Measurements from ENCODE around the gene TFCP2.

Gene TFCP2

DNA sequence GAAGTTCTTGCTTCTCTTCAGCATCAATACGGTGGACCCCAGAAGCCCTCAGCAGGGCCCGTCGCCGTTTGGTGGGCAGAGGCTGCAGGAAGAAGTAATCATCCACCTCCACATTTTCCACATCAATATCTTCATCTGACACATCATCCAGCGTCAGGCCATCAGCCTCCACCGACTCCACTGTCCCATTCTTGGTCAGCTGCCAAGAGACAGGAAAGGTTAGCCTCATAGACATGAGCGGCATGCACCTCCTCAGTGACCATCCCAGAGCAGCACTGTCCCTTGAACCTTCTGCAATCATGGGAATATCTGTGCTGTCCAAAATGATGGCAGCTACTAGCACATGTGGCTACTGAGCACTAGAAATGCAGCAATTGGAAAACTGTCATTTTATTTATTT is 105.2 kb downstream of the TFCP2 start:
- TF ChIP-seq EGR1 (IDR thresholded peaks at IDR 0.05) (no peak), EP300 (IDR thresholded peaks at IDR 0.05; ENCODE audit: borderline replicate concordance) (no peak), FOXM1 (IDR thresholded peaks at IDR 0.05; ENCODE audit: borderline replicate concordance, low read depth) (no peak), YY1 (IDR thresholded peaks at IDR 0.05; ENCODE audit: low read depth) (no peak), ZBTB7A (IDR thresholded peaks at IDR 0.05; ENCODE audit: low read depth) (no peak), CEBPB (IDR thresholded peaks at IDR 0.05) (no peak), TEAD4 (IDR thresholded peaks at IDR 0.05) (no peak), RAD21 (IDR thresholded peaks at IDR 0.05; ENCODE audit: low read depth) (no peak), TCF12 (IDR thresholded peaks at IDR 0.05; ENCODE audit: low read depth) (no peak), TAF1 (IDR thresholded peaks at IDR 0.05; ENCODE audit: low read depth) (no peak), NFIC (IDR thresholded peaks at IDR 0.05) (no peak), CREB1 (IDR thresholded peaks at IDR 0.05; ENCODE audit: low read depth) (no peak)
- TF ChIP-seq, protein P1, sequence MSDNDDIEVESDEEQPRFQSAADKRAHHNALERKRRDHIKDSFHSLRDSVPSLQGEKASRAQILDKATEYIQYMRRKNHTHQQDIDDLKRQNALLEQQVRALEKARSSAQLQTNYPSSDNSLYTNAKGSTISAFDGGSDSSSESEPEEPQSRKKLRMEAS (IDR thresholded peaks at IDR 0.05) = no peak
- TF ChIP-seq, protein P2, sequence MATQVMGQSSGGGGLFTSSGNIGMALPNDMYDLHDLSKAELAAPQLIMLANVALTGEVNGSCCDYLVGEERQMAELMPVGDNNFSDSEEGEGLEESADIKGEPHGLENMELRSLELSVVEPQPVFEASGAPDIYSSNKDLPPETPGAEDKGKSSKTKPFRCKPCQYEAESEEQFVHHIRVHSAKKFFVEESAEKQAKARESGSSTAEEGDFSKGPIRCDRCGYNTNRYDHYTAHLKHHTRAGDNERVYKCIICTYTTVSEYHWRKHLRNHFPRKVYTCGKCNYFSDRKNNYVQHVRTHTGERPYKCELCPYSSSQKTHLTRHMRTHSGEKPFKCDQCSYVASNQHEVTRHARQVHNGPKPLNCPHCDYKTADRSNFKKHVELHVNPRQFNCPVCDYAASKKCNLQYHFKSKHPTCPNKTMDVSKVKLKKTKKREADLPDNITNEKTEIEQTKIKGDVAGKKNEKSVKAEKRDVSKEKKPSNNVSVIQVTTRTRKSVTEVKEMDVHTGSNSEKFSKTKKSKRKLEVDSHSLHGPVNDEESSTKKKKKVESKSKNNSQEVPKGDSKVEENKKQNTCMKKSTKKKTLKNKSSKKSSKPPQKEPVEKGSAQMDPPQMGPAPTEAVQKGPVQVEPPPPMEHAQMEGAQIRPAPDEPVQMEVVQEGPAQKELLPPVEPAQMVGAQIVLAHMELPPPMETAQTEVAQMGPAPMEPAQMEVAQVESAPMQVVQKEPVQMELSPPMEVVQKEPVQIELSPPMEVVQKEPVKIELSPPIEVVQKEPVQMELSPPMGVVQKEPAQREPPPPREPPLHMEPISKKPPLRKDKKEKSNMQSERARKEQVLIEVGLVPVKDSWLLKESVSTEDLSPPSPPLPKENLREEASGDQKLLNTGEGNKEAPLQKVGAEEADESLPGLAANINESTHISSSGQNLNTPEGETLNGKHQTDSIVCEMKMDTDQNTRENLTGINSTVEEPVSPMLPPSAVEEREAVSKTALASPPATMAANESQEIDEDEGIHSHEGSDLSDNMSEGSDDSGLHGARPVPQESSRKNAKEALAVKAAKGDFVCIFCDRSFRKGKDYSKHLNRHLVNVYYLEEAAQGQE (IDR thresholded peaks at IDR 0.05; ENCODE audit: low read depth) = no peak
- TF ChIP-seq, protein P3, sequence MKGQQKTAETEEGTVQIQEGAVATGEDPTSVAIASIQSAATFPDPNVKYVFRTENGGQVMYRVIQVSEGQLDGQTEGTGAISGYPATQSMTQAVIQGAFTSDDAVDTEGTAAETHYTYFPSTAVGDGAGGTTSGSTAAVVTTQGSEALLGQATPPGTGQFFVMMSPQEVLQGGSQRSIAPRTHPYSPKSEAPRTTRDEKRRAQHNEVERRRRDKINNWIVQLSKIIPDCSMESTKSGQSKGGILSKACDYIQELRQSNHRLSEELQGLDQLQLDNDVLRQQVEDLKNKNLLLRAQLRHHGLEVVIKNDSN (IDR thresholded peaks at IDR 0.05) = no peak

DNA sequence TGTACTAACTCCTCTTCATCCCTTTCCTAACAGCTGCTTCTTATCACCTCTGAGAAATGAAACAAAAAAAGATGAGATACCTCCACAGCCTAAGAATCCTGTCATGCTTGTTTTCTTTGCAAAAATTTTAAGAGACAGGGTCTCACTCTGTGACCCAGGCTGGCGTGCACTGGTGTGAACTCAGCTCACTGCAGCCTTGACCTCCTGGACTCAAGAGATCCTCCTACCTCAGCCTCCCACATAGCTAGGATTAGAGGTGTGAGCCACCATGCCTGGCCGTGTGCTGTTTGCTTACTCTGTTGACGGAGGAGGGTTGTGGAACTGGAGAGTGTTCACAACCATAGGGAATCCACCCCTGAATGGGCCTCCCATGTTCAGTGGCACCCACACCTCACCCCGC is 105.7 kb downstream of the TFCP2 start:
- TF ChIP-seq TAF1 (IDR thresholded peaks at IDR 0.05; ENCODE audit: low read depth) (no peak), NFIC (IDR thresholded peaks at IDR 0.05) (no peak), ZBTB7A (IDR thresholded peaks at IDR 0.05; ENCODE audit: low read depth) (no peak), CEBPB (IDR thresholded peaks at IDR 0.05) (no peak), EP300 (IDR thresholded peaks at IDR 0.05; ENCODE audit: borderline replicate concordance) (no peak), FOXM1 (IDR thresholded peaks at IDR 0.05; ENCODE audit: borderline replicate concordance, low read depth) (no peak), TEAD4 (IDR thresholded peaks at IDR 0.05) (no peak), CREB1 (IDR thresholded peaks at IDR 0.05; ENCODE audit: low read depth) (no peak), TCF12 (IDR thresholded peaks at IDR 0.05; ENCODE audit: low read depth) (no peak), YY1 (IDR thresholded peaks at IDR 0.05; ENCODE audit: low read depth) (no peak), EGR1 (IDR thresholded peaks at IDR 0.05) (no peak), RAD21 (IDR thresholded peaks at IDR 0.05; ENCODE audit: low read depth) (no peak)
- TF ChIP-seq, protein P2 (IDR thresholded peaks at IDR 0.05; ENCODE audit: low read depth) = no peak
- TF ChIP-seq, protein P1 (IDR thresholded peaks at IDR 0.05) = no peak

DNA sequence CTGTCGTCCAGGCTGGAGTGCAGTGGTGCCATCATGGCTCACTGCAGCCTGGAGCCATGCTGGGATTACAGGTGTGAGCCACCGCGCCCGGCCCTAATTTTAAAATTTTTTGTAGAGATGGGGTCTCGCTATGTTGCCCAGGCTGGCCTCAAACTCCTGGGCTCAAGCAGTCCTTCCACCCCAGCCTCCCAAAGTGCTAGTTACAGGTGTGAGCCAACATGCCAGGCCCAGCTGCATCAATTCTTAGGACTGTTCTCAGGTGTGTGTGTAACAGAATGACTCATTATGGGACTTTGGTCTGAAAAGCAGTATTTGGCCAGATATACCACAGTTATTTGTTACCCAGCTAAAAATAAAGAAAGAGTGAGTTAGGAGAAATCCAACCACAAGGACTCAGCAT is 107.4 kb downstream of the TFCP2 start:
- TF ChIP-seq, protein P2 (IDR thresholded peaks at IDR 0.05; ENCODE audit: low read depth) = no peak
- TF ChIP-seq CREB1 (IDR thresholded peaks at IDR 0.05; ENCODE audit: low read depth) = no peak
- TF ChIP-seq ZBTB7A (IDR thresholded peaks at IDR 0.05; ENCODE audit: low read depth) = no peak
- TF ChIP-seq, protein P3 (IDR thresholded peaks at IDR 0.05) = no peak
- no peak for TF ChIP-seq TEAD4 (IDR thresholded peaks at IDR 0.05)
- no peak for TF ChIP-seq TCF12 (IDR thresholded peaks at IDR 0.05; ENCODE audit: low read depth)
- TF ChIP-seq EGR1 (IDR thresholded peaks at IDR 0.05) = no peak
- TF ChIP-seq YY1 (IDR thresholded peaks at IDR 0.05; ENCODE audit: low read depth) = no peak

DNA sequence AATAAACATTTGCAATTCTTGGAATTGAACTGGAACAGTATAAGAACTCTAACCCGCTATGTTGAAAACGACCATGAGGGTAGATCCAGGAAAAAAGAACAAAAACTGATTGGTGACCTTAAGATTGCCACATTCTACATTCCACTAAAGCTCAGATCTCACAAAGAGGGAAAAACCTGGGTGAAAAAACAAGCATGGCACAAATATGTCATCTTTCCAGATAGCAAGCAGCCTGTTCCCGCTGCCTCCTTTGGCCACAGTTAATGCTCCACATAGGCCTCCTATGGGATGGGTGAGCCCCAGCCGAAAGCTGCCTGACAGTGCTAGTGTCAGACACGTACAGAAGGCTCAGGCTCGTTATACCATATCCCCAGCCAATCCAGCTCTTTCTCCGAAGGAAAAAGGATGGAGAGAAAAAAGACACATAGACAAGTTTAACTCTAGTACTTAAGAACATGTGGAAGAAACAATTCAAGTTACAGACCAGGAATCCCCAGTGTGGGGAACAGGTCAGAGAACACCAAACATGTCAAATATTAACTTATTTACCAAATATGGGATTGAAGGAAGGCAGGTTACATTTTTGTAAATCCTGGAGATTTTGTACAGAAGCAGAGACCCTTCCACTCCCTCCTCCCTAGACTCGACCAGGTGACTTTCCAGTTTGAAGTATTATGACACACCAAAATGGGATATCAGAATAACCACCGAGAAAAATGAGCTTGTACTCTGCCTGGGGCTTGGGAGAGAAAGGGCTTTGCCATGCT is 110.1 kb downstream of the TFCP2 start:
- TF ChIP-seq EP300 (IDR thresholded peaks at IDR 0.05; ENCODE audit: borderline replicate concordance) (no peak), RAD21 (IDR thresholded peaks at IDR 0.05; ENCODE audit: low read depth) (no peak), NFIC (IDR thresholded peaks at IDR 0.05) (no peak), CEBPB (IDR thresholded peaks at IDR 0.05) (no peak), ZBTB7A (IDR thresholded peaks at IDR 0.05; ENCODE audit: low read depth) (no peak), CREB1 (IDR thresholded peaks at IDR 0.05; ENCODE audit: low read depth) (no peak), YY1 (IDR thresholded peaks at IDR 0.05; ENCODE audit: low read depth) (no peak), TEAD4 (IDR thresholded peaks at IDR 0.05) (no peak)
- TF ChIP-seq, protein P2 (IDR thresholded peaks at IDR 0.05; ENCODE audit: low read depth) = no peak
- TF ChIP-seq, protein P1 (IDR thresholded peaks at IDR 0.05) = no peak
- TF ChIP-seq, protein P3 (IDR thresholded peaks at IDR 0.05) = no peak

Data from Ishikawa (cell line).